ENCODE results near the gene KRT84. TPM values are rescaled to one million over a fixed set of nuclear protein-coding genes. Genes with fewer than 3 reads are reported as not detected.

KRT84 gene
- total RNA-seq, 1 experiment from 2014 or later, result 0.15 TPM

DNA sequence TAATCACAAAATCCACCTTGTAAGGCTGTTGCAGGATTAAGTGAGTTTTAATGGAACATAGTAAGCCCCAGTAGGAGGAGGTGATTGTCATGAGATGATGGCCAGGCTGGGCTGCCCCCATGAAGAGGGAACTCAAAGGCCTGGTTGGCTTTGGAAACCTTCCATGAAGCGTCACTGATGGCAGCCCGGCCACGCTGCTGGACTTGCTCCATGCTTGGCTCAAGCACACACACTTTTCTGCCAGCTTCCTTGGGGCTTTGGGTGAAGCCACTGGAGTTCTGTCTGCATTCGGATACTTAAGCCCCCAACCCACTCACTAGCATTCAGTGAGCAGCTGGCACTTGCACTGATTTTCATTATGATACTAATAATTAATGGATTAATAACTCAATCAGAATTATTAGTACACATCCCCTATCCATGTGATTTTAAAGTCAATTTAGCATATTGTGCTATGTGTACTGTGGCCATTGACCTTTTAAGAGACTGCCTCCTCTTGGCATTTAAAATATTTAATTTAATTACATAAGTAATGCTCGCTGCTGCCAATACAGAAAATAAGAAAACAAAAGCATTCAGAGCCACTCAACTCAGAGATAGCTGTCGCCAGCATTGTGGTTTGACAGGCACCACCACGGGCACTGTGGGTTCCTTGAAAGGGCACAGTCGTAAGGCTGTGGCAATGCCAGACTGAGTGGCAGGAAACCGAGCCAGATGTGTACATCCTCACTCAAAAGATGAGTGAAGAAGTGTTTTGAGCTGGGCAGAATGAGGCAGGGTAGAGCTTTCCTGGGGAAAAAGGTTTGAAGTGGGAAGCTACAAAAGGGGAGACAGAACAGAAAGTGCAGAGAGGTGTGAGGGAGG is 34.0 kb downstream of the KRT84 start:
- no peaks in the 10 kb centered on the region for H3K36me3 ChIP-seq (ENCODE audit: low read depth, low read length)
- H3K27ac ChIP-seq (ENCODE audit: low read length), result no peak overlapping the region
- H3K9me2 ChIP-seq (replicated peaks; ENCODE audit: low read length), result no peaks in the 10 kb centered on the region
- H4K20me1 ChIP-seq (ENCODE audit: low read length), result no peaks in the 10 kb centered on the region
- no peak overlapping the region for H3K4me3 ChIP-seq (ENCODE audit: low read length)
- DNase-seq (no peak), ATAC-seq (no peak)
- ChIA-PET POLR2A (ENCODE audit: unreplicated experiment) (no interaction called here), CTCF (no interaction called here)
- H3F3A ChIP-seq (ENCODE audit: low read length, unreplicated experiment), result no peaks in the 10 kb centered on the region
- H3K4me1 ChIP-seq (ENCODE audit: insufficient read depth, low read length), result peaks cover 12% of the 10 kb centered on the region
- no peak overlapping the region for H3K4me2 ChIP-seq (ENCODE audit: low read length)
- H2AFZ ChIP-seq (ENCODE audit: low read length), result no peak overlapping the region
- H3K79me2 ChIP-seq (ENCODE audit: low read length), result no peaks in the 10 kb centered on the region
- no peaks in the 10 kb centered on the region for H3K27me3 ChIP-seq (ENCODE audit: low read length)
- TF ChIP-seq, protein P1, sequence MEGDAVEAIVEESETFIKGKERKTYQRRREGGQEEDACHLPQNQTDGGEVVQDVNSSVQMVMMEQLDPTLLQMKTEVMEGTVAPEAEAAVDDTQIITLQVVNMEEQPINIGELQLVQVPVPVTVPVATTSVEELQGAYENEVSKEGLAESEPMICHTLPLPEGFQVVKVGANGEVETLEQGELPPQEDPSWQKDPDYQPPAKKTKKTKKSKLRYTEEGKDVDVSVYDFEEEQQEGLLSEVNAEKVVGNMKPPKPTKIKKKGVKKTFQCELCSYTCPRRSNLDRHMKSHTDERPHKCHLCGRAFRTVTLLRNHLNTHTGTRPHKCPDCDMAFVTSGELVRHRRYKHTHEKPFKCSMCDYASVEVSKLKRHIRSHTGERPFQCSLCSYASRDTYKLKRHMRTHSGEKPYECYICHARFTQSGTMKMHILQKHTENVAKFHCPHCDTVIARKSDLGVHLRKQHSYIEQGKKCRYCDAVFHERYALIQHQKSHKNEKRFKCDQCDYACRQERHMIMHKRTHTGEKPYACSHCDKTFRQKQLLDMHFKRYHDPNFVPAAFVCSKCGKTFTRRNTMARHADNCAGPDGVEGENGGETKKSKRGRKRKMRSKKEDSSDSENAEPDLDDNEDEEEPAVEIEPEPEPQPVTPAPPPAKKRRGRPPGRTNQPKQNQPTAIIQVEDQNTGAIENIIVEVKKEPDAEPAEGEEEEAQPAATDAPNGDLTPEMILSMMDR (conservative IDR thresholded peaks at IDR 0.05; ENCODE audit: low read depth, low read length), result no peak
- TF ChIP-seq EZH2 (IDR thresholded peaks at IDR 0.05; ENCODE audit: low read length, unreplicated experiment) (no peak), EZH2phosphoT487 (IDR thresholded peaks at IDR 0.05; ENCODE audit: borderline replicate concordance, low read length) (no peak)
- no TSS peak for BruUV-seq (replicated peaks)
- no peak overlapping the region for H3K9ac ChIP-seq (ENCODE audit: low read length)
- H3K9me3 ChIP-seq (ENCODE audit: low read length), result no peaks in the 10 kb centered on the region
- intact Hi-C loops (cut with micrococcal nuclease), result no loop called here

- Histone ChIP-seq H3K36me3 (ENCODE audit: low read depth, low read length) (no peaks in the 10 kb centered on the region), H3K4me2 (ENCODE audit: low read length) (no peak overlapping the region), H3F3A (ENCODE audit: low read length, unreplicated experiment) (no peaks in the 10 kb centered on the region), H4K20me1 (ENCODE audit: low read length) (no peaks in the 10 kb centered on the region), H3K27ac (ENCODE audit: low read length) (no peak overlapping the region), H3K4me3 (ENCODE audit: low read length) (no peak overlapping the region), H3K9me3 (ENCODE audit: low read length) (no peaks in the 10 kb centered on the region), H3K9me2 (replicated peaks; ENCODE audit: low read length) (no peaks in the 10 kb centered on the region), H3K79me2 (ENCODE audit: low read length) (no peaks in the 10 kb centered on the region), H3K9ac (ENCODE audit: low read length) (no peak overlapping the region), H2AFZ (ENCODE audit: low read length) (no peak overlapping the region), H3K27me3 (ENCODE audit: low read length) (no peaks in the 10 kb centered on the region), H3K4me1 (ENCODE audit: insufficient read depth, low read length) (peaks cover 19% of the 10 kb centered on the region)
- intact Hi-C loops (cut with micrococcal nuclease), result no loop called here
- ChIA-PET POLR2A (ENCODE audit: unreplicated experiment) (no interaction called here), CTCF (no interaction called here)
- no peak for TF ChIP-seq EZH2phosphoT487 (IDR thresholded peaks at IDR 0.05; ENCODE audit: borderline replicate concordance, low read length)
- TF ChIP-seq, protein P1 (conservative IDR thresholded peaks at IDR 0.05; ENCODE audit: low read depth, low read length), result no peak
- no peak for TF ChIP-seq EZH2 (IDR thresholded peaks at IDR 0.05; ENCODE audit: low read length, unreplicated experiment)
- BruUV-seq (replicated peaks), result no TSS peak
- ATAC-seq (no peak), DNase-seq (no peak)
Measured at GRCh38 chr12:52350786-52351185, 34.7 kb downstream of the KRT84 start.

- CTCF ChIA-PET, result no interaction called here
- intact Hi-C loops (cut with micrococcal nuclease), result no loop called here
Measured at GRCh38 chr12:52350021-52350620, 35.3 kb downstream of the KRT84 start.

More at GRCh38 chr12:52350021-52350620, 35.3 kb downstream of the KRT84 start:
- no peaks in the 10 kb centered on the region for H3K9me3 ChIP-seq (ENCODE audit: low read length)
- H3K9me2 ChIP-seq (replicated peaks; ENCODE audit: low read length), result no peaks in the 10 kb centered on the region
- TF ChIP-seq, protein P1 (conservative IDR thresholded peaks at IDR 0.05; ENCODE audit: low read depth, low read length), result no peak
- no peak for TF ChIP-seq EZH2phosphoT487 (IDR thresholded peaks at IDR 0.05; ENCODE audit: borderline replicate concordance, low read length)
- no peak for TF ChIP-seq EZH2 (IDR thresholded peaks at IDR 0.05; ENCODE audit: low read length, unreplicated experiment)
- H4K20me1 ChIP-seq (ENCODE audit: low read length), result no peaks in the 10 kb centered on the region
- no peak overlapping the region for H3K27ac ChIP-seq (ENCODE audit: low read length)
- no peaks in the 10 kb centered on the region for H3K79me2 ChIP-seq (ENCODE audit: low read length)
- DNase-seq, result no peak
- H3K9ac ChIP-seq (ENCODE audit: low read length), result no peak overlapping the region
- no peaks in the 10 kb centered on the region for H3F3A ChIP-seq (ENCODE audit: low read length, unreplicated experiment)
- H3K27me3 ChIP-seq (ENCODE audit: low read length), result no peaks in the 10 kb centered on the region
- no peaks in the 10 kb centered on the region for H3K36me3 ChIP-seq (ENCODE audit: low read depth, low read length)
- ATAC-seq, result no peak
- H3K4me3 ChIP-seq (ENCODE audit: low read length), result no peak overlapping the region
- no TSS peak for BruUV-seq (replicated peaks)
- H3K4me1 ChIP-seq (ENCODE audit: insufficient read depth, low read length), result peaks cover 25% of the 10 kb centered on the region
- POLR2A ChIA-PET (ENCODE audit: unreplicated experiment), result interaction anchor here (0.5 kb wide), 1 partner anchor 65 kb away, joined by 3 read pairs; no protein-coding TSS in a partner anchor
- H2AFZ ChIP-seq (ENCODE audit: low read length), result no peak overlapping the region
- H3K4me2 ChIP-seq (ENCODE audit: low read length), result no peak overlapping the region

All from PC-3 (cell line).